ENCODE measurements around the gene PARN. TPM values are rescaled to one million over a fixed set of nuclear protein-coding genes. Genes with fewer than 3 reads are reported as not detected.

PARN gene
- polyA plus RNA-seq, 2 of the 4 experiments (the other 2 are of a cell fraction) = 40.0 to 58.6 TPM

- no peak for TF ChIP-seq CBX8 (IDR thresholded peaks at IDR 0.05)
- no peak for TF ChIP-seq RARB (CRISPR knock-in tag; IDR thresholded peaks at IDR 0.05)
Observed at GRCh38 chr16:14409563-14409962, 220.5 kb downstream of the PARN start (continued).

DNA sequence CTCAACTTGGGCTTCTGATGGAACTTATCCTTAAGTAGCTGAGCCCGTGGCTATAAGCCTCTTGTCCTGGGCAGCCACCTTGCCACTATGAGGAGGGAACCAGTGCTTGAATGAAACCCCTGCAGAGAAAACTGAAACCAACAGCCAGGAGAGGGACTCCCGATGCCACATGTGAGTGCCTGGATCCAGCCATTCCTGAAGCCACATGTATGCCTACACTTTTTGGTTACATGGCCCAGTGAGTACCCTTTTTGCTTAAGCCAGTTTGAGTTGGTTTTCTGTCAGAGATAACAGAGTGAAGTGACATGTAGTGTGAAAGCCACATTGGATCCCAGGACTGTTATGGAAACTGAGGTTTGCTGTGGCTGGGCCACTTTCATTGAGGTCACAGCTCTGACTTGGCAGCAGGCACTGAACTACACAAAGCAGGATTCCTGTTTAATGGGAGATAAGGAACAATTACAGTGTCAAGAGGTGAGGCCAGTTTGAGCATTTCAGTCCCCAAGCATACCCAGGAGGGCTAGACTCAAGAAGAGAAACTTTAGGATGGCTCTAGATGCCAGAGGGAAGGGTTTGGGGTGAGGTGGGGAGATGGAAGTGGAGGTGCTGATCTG is 222.2 kb downstream of the PARN start:
- no peak for ATAC-seq
- DNase-seq (ENCODE audit: low read depth in 1 of 2, low spot score in 1 of 2) = no peak
- no peak overlapping the region for H3K4me3 ChIP-seq
- TF ChIP-seq BCL3 (IDR thresholded peaks at IDR 0.05) (no peak), ZSCAN20 (CRISPR knock-in tag; IDR thresholded peaks at IDR 0.05) (no peak), FOXS1 (CRISPR knock-in tag; IDR thresholded peaks at IDR 0.05) (no peak), NFE2L2 (conservative IDR thresholded peaks at IDR 0.05; ENCODE audit: low read length) (no peak), HES2 (IDR thresholded peaks at IDR 0.05) (no peak), ESRRA (IDR thresholded peaks at IDR 0.05; ENCODE audit: borderline replicate concordance, low read length) (no peak), HOXB5 (CRISPR knock-in tag; IDR thresholded peaks at IDR 0.05) (no peak), NPAS2 (CRISPR knock-in tag; IDR thresholded peaks at IDR 0.05; ENCODE audit: borderline replicate concordance) (no peak), ATOH8 (CRISPR knock-in tag; IDR thresholded peaks at IDR 0.05; ENCODE audit: low read depth) (no peak), TFCP2L1 (CRISPR knock-in tag; IDR thresholded peaks at IDR 0.05) (no peak), CHD4 (IDR thresholded peaks at IDR 0.05; ENCODE audit: borderline replicate concordance) (no peak), ELK1 (IDR thresholded peaks at IDR 0.05; ENCODE audit: low read depth, low read length) (no peak)
- ChIA-PET CTCF (no interaction called here), POLR2A (no interaction called here)
- FAIRE-seq = no peak
- no peaks in the 10 kb centered on the region for H3K9me3 ChIP-seq
- 79% methylated on average over 2 of the region's 2 CpGs for WGBS (ENCODE audit: missing lambda C conversion rate)
- no peak overlapping the region for H3K4me2 ChIP-seq
- H3K27ac ChIP-seq = peak overlapping the region; percentile 78 to 99
- H3K4me1 ChIP-seq = peaks cover 42% of the 10 kb centered on the region

DNA sequence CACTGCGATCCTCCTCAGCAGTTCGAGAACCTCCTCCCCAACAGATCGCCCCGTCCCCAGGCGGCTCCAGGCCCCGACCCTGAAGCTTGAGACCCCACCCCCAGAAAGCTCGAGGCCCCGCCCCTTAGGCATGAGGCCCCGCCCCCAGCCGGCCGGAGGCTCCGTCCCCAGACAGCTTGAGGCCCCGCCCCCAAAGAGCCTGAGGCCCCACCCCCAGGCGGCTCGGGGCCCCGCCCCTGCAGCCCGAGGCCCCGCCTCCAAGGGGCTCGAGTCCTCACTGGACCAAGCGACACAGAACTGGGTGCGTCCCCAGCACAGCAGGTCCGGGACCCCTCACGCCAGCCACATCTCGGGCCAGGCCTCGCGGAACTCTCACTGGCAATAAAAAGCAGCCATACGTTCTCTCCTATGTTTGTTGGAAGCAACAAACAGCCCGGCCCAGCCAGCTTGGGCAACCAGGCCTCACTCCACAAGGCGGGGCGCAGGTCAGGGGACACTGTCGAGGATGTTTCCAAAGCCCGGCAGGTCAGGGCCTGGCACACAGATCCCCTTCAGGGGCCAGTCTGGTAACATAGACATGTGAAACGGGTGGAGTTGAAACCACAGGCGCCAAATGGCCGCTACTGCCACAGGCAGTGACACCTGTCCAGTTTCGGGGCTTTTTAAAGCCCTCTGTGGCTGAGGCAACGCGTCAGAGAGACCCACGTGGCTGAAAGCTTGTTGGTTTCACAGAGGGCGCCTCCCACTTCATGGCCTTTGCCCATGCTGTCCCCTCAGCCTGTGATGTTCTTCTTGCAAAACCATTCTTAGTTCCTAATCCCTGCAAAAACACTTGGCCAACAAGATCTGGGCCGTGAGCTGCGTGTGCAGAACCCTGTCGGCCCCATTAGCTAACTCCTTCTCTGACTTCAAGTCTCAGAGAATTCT is 224.2 kb downstream of the PARN start:
- peak in 1 of 2 experiments; percentile 49; a peak in 3 of 6 replicates for ATAC-seq
- 80% methylated on average over 28 of the region's 43 CpGs for WGBS (ENCODE audit: missing lambda C conversion rate)
- CTCF ChIA-PET = interaction anchor here (1.3 kb wide), 1 partner anchor 123 kb away, joined by 5 read pairs; no protein-coding TSS in a partner anchor

More for the DNA sequence above, 224.2 kb downstream of the PARN start:
- no peak for FAIRE-seq
- Histone ChIP-seq H3K27ac (peak overlapping the region; percentile 33 to 99), H3K4me2 (no peak overlapping the region), H3K9me3 (no peaks in the 10 kb centered on the region), H3K4me1 (peaks cover 62% of the 10 kb centered on the region), H3K4me3 (no peak overlapping the region)
- DNase-seq (ENCODE audit: low read depth in 1 of 2, low spot score in 1 of 2) = peak in 1 of 2 experiments; percentile 59
- POLR2A ChIA-PET = no interaction called here
- no peak for TF ChIP-seq RFX5 (IDR thresholded peaks at IDR 0.05)
- no peak for TF ChIP-seq ELK1 (IDR thresholded peaks at IDR 0.05; ENCODE audit: low read depth, low read length)
- TF ChIP-seq ZSCAN20 (CRISPR knock-in tag; IDR thresholded peaks at IDR 0.05) = no peak
- TF ChIP-seq ATOH8 (CRISPR knock-in tag; IDR thresholded peaks at IDR 0.05; ENCODE audit: low read depth) = no peak
- TF ChIP-seq, protein P1, sequence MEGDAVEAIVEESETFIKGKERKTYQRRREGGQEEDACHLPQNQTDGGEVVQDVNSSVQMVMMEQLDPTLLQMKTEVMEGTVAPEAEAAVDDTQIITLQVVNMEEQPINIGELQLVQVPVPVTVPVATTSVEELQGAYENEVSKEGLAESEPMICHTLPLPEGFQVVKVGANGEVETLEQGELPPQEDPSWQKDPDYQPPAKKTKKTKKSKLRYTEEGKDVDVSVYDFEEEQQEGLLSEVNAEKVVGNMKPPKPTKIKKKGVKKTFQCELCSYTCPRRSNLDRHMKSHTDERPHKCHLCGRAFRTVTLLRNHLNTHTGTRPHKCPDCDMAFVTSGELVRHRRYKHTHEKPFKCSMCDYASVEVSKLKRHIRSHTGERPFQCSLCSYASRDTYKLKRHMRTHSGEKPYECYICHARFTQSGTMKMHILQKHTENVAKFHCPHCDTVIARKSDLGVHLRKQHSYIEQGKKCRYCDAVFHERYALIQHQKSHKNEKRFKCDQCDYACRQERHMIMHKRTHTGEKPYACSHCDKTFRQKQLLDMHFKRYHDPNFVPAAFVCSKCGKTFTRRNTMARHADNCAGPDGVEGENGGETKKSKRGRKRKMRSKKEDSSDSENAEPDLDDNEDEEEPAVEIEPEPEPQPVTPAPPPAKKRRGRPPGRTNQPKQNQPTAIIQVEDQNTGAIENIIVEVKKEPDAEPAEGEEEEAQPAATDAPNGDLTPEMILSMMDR (IDR thresholded peaks at IDR 0.05) = no peak
- TF ChIP-seq HOXB13 (CRISPR knock-in tag; IDR thresholded peaks at IDR 0.05; ENCODE audit: low read depth) = no peak
